ENCODE results near the gene TROAP. TPM values are rescaled to one million over a fixed set of nuclear protein-coding genes. Genes with fewer than 3 reads are reported as not detected.

The TROAP gene
- total and polyA plus RNA-seq, 4 donors: 0.97 to 17.5 (median 2.0) TPM; not detected in 1

DNA sequence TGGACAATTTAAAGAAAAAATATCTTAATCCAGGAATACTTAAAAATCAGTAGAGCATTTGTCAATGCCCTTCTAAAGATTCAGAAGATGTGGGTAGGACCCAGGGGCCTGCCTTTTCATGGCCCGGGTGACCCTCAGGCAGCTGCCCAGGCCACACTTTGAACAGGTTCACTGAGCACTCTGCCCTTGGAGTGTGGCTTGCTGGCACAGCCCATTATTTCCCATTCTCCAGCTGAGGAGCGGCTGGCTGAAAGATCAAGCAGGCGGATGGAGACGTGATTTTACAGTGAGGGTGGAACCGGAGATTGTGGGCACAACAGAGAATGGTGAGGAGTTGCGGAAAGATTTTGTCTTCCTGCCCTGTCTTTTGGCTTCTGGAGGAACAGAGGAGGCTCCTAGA lies 35.2 kb upstream of the TROAP start:
- no peak overlapping the region for H3K4me3 ChIP-seq (ENCODE audit: low read depth in 1 of 3, low read length in 3 of 3)
- TF ChIP-seq, protein P1, sequence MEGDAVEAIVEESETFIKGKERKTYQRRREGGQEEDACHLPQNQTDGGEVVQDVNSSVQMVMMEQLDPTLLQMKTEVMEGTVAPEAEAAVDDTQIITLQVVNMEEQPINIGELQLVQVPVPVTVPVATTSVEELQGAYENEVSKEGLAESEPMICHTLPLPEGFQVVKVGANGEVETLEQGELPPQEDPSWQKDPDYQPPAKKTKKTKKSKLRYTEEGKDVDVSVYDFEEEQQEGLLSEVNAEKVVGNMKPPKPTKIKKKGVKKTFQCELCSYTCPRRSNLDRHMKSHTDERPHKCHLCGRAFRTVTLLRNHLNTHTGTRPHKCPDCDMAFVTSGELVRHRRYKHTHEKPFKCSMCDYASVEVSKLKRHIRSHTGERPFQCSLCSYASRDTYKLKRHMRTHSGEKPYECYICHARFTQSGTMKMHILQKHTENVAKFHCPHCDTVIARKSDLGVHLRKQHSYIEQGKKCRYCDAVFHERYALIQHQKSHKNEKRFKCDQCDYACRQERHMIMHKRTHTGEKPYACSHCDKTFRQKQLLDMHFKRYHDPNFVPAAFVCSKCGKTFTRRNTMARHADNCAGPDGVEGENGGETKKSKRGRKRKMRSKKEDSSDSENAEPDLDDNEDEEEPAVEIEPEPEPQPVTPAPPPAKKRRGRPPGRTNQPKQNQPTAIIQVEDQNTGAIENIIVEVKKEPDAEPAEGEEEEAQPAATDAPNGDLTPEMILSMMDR (IDR thresholded peaks at IDR 0.05; ENCODE audit: low read depth, low read length, missing input control): no peak
- TF ChIP-seq JUND (IDR thresholded peaks at IDR 0.05) (no peak), RAD21 (IDR thresholded peaks at IDR 0.05) (no peak), MAX (IDR thresholded peaks at IDR 0.05) (no peak), ZBTB33 (IDR thresholded peaks at IDR 0.05) (no peak), FOXA2 (IDR thresholded peaks at IDR 0.05) (no peak), HNF4G (IDR thresholded peaks at IDR 0.05) (no peak), RXRA (IDR thresholded peaks at IDR 0.05) (no peak), HNF4A (conservative IDR thresholded peaks at IDR 0.05) (no peak), EGR1 (IDR thresholded peaks at IDR 0.05; ENCODE audit: low read depth in 2 of 2) (no peak), FOXA1 (IDR thresholded peaks at IDR 0.05) (no peak), YY1 (IDR thresholded peaks at IDR 0.05) (no peak), TAF1 (conservative IDR thresholded peaks at IDR 0.05) (no peak), SP1 (IDR thresholded peaks at IDR 0.05) (no peak), GABPA (IDR thresholded peaks at IDR 0.05 in 1 of 2, conservative IDR thresholded peaks at IDR 0.05 in 1 of 2) (no peak), REST (IDR thresholded peaks at IDR 0.05) (no peak), NR2F2 (IDR thresholded peaks at IDR 0.05) (no peak)
- TF ChIP-seq, protein P2, sequence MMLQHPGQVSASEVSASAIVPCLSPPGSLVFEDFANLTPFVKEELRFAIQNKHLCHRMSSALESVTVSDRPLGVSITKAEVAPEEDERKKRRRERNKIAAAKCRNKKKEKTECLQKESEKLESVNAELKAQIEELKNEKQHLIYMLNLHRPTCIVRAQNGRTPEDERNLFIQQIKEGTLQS (IDR thresholded peaks at IDR 0.05): no peak
- no peaks in the 10 kb centered on the region for H3K4me1 ChIP-seq (ENCODE audit: control insufficient read depth in 4 of 4, insufficient read depth in 4 of 4, low read length in 3 of 4)
- no peak for DNase-seq (ENCODE audit: low spot score)
- no peak overlapping the region for H3K9ac ChIP-seq (ENCODE audit: low read depth in 1 of 2, low read length in 2 of 2)
- WGBS: 43% methylated on average over 6 of the region's 6 CpGs
- H3K36me3 ChIP-seq (ENCODE audit: control insufficient read depth in 4 of 4, insufficient read depth in 3 of 4, low read depth in 1 of 4, low read length in 3 of 4): no peaks in the 10 kb centered on the region
- H3K9me3 ChIP-seq (ENCODE audit: control insufficient read depth in 4 of 4, low read length in 3 of 4): no peaks in the 10 kb centered on the region
- no peak overlapping the region for H3K27ac ChIP-seq (ENCODE audit: low read depth in 1 of 2, low read length in 2 of 2)
- H3K27me3 ChIP-seq (ENCODE audit: control insufficient read depth in 4 of 4, insufficient read depth in 4 of 4, low read length in 3 of 4): peaks cover 0 to 3% (median 0%) of the 10 kb centered on the region in 4 donors

Data from liver (tissue), 9 donors.